Midbrain (tissue), 1 donor: ENCODE data around the gene EFNA4.
A peak's percentile ranks its signal among the peaks of the same experiment; 100 is the strongest.
"Not testable (repeated sequence)": the region's sequence is repeated elsewhere in the genome, so short reads cannot be mapped to it uniquely, and the experiment has no call there.

Experiments
- DNase-seq: peaks from one replicate; lab custom pipeline; 2025; lab: John Stamatoyannopoulos, UW

EFNA4 gene

GRCh38 chr1:155086856-155087535 lies 23.5 kb downstream of the EFNA4 start:
- DNase-seq, result no peak

GRCh38 chr1:155091071-155092051 lies 27.8 kb downstream of the EFNA4 start:
- peak; percentile 77 for DNase-seq

- no peak for DNase-seq
These were observed 28.6 kb downstream of the EFNA4 start for GRCh38 chr1:155092131-155092530.

GRCh38 chr1:155092641-155093040 lies 29.1 kb downstream of the EFNA4 start:
- DNase-seq, result no peak

GRCh38 chr1:155093911-155094621 lies 30.5 kb downstream of the EFNA4 start:
- peak; percentile 65 for DNase-seq

GRCh38 chr1:155094622-155094948 lies 31.0 kb downstream of the EFNA4 start:
- no peak for DNase-seq

- no peak for DNase-seq
These were observed 35.8 kb downstream of the EFNA4 start for GRCh38 chr1:155099331-155099730.

- DNase-seq, result no peak
These were observed 39.8 kb downstream of the EFNA4 start for GRCh38 chr1:155103325-155103724.

GRCh38 chr1:155104605-155105534 lies 41.3 kb downstream of the EFNA4 start:
- DNase-seq, result no peak

- no peak for DNase-seq
These were observed 42.1 kb downstream of the EFNA4 start for GRCh38 chr1:155105604-155106011.

- no peak for DNase-seq
These were observed 43.3 kb downstream of the EFNA4 start for GRCh38 chr1:155106862-155107261.

- no peak for DNase-seq
These were observed 44.0 kb downstream of the EFNA4 start for GRCh38 chr1:155107309-155108264.

GRCh38 chr1:155108296-155108695 lies 44.8 kb downstream of the EFNA4 start:
- no peak for DNase-seq

- no peak for DNase-seq
These were observed 46.8 kb downstream of the EFNA4 start for GRCh38 chr1:155110381-155110780.

- no peak for DNase-seq
These were observed 47.3 kb downstream of the EFNA4 start for GRCh38 chr1:155110826-155111225.

- DNase-seq, result no peak
These were observed 50.0 kb downstream of the EFNA4 start for GRCh38 chr1:155113450-155113980.

- no peak for DNase-seq
These were observed 52.7 kb downstream of the EFNA4 start for GRCh38 chr1:155116113-155116764.

GRCh38 chr1:155117610-155118009 lies 54.1 kb downstream of the EFNA4 start:
- DNase-seq, result no peak

GRCh38 chr1:155118090-155118489 lies 54.5 kb downstream of the EFNA4 start:
- DNase-seq, result not testable (repeated sequence)
